Astrocyte of the hippocampus (primary cell): ENCODE measurements around the gene ZNF319.

Experiments
- DNase-seq: peaks from one replicate; pipeline ENCODE4 v3.0.0; 2011; ENCODE audit warnings: low read depth, low spot score

ZNF319 gene

DNA sequence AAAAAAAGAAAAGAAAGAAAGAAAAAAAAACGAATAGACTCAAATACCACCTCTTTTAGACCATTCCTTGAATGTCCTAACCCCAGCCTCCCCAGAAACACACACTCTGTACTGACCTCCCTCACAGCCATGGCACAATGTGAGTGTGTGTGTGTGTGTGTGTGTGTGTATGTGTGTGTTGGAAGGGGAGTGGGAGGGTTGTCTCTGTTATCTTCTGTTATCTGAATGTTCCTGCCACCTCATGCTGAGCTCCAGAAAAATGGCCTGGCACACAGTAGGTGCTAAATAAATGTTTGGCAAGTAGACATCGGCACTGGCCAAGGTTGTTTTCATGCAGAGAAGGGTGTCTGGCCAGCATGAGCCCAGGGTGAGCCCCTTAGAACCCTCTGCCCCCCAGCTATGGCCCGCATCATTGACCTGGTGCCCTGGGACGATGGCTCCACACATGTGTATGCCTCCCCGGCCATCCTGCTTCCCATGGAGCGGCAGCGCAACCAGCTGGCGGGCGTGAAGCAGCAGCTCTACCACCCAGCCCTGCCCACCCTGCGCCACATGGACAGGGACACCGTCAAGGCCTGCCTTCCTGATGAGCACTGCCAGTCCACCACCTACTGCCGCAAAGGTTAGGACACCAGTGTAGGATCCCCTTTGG, 22.9 kb downstream of the ZNF319 start:
- DNase-seq, result no peak

DNA sequence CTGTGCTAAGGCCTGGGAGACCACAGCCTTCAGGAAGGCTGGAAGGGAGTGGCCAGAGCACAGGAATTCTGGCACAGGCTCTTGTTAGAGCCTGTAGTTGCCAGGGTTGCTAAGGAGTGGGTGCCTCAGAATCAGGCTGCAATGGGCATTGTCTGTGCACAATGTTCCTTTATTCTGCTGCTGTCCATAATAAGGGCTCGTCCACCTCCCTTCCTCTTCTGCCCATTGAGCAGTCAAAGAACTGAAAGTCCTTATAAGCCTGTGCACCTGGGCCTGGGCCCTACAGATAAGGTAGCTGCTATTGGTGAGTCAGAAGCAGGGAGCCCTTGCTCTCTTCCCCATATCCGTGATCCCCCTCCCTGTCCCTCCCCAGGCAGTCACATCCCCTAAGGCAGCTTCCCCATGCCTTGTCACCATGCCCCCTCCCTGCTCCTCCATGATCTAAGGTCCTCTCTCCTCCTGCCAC, 24.1 kb downstream of the ZNF319 start:
- DNase-seq, result peak; percentile 76

DNA sequence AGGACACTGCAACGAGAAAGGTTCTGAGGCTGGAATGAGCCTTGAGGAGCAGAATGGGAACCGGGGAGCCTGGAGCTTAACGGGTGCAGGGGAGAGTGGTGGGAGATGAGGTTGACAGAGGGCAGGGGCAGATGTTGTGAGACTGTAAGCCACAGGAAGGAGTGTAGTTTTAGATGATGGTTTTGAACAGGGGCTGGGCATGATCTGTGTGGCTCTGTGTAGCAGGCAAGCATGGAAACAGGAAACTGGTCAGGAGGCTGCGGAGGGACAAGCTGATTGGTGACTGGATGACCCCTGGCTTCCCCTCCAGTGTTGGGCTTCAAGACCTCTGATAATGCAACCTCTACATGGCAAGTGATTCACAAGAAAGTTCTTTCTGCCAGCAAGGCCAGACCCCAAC, 28.2 kb downstream of the ZNF319 start:
- DNase-seq, result no peak

DNA sequence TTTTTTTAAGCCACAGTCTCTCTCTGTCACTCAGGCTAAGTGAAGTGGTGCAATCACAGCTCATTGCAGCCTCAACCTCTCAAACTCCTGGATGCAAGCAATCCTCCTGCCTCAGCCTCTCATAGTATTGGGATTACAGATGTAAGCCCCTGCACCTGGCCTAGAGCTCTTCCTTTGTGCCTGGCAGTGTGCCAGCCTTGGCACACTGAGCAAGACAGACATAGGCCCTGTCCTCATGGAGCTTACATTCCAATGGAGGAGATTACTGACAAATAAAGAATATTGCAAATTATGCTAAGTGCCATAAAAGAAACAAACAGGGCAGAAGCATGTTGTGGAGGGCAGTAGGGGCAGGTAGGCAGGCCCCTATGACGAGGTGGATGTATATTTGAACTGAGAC, 28.6 kb downstream of the ZNF319 start:
- no peak for DNase-seq

DNA sequence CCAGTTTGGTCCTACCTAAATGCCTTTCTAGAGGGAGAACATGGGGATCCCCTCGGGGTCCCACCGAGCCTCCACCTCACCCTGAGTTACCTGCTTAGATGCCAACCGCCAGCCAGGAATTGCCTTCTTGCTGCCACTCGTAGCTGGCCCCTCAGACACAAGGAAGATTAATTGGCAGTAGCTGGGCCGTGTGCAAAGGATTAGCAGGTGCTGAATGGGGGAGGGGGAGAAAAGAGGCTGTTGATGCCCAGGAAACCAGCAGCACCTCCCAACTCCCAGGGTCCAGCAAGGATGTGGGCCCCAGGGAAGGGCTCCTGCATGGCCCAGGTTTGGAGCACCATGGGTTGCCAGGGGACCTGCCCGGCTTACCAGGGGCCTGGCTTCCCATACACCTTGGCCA, 29.5 kb downstream of the ZNF319 start, which contains the start of gene CNGB1:
Gene CNGB1, minus strand, starts transcription at position 159 of the 400 bp plus-strand sequence. CDS start 3,842 bp downstream, outside the sequence.
- no peak for DNase-seq

DNA sequence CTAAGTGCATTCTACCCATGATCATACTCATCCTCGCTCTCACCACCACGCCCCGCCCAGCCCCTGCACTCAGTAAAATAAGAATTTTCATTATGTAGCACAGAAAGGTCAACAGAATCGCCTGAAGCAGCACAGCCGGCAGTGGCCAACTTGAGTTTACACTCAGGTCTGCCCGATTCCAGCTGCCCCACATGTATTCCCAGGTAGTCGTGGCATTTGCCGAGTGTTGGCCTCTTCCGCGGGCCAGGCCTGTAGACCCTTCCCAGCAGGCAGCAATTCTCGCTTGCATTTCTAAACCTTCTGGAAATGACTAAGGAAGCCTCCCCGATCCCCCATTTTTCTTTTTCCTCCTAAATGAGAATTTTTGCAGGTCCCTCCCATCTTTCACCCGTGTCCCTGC, 30.2 kb downstream of the ZNF319 start:
- no peak for DNase-seq

DNA sequence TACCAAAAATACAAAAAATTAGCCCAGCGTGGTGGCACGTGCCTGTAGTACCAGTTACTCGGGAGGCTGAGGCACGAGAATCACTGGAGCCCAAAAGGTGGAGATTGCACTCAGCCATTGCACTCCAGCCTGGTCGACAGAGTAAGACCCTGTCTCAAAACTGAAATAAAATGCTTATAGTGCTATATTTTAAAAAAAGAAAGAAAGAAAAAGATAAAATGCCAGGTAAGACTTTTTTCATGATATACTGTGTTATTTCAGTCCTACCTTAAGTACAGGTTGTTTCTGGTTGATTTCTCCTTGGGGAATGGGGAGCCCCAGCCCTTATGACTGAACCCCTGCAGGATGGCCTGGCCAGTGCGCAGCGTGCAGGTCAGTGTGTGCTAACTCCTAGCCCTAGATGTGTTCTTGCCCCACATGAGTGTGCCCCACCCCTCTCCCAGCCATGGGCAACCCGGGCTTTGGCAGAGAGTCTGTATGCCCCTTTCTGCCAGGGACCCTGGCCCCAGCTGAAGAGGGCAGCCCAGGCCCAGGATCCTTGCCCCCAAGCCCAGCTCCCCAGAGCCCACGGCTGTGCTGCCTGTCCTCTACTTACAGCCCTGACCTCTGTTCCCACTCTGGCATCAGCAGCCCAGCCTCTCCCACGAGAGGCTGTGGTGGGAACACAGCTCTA, 30.9 kb downstream of the ZNF319 start:
- DNase-seq, result no peak

DNA sequence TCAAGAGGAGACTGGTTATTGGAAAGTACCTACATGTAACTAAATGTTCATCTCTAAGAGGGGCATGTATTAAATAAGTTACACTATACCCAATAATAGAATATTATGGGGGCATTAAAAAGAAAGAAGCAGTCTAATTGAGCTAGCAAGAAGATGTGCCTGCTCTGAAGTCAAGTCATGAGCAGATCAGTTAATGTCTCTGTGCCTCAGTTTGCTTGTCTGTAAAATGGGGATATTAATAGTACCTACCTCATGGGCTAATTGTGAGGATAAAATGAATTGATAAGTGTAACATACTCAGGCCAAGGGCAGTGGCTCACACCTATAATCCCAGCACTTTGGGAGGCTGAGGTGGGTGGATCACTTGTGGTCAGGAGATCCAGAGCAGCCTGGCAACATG, 32.6 kb downstream of the ZNF319 start:
- no peak for DNase-seq

DNA sequence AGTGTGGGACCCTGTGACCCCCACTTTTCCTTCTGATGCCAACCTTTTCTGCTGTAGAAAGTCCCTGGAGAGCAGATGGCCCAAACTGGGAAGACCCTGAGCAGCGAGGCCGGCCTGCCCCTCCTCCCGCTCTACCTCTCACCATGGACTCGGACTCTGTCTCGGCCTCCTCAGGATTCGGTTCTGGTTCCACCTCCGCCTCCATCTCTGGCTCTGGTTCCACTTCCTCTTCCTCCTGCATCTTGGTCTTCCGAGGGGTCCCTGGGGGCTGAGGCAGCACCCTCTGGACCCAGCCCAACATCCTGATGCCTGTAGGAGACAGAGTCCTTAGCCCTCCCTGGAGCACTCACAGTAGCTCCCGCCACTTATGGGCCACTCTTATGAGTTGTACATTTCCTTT, 33.5 kb downstream of the ZNF319 start:
- DNase-seq, result no peak

DNA sequence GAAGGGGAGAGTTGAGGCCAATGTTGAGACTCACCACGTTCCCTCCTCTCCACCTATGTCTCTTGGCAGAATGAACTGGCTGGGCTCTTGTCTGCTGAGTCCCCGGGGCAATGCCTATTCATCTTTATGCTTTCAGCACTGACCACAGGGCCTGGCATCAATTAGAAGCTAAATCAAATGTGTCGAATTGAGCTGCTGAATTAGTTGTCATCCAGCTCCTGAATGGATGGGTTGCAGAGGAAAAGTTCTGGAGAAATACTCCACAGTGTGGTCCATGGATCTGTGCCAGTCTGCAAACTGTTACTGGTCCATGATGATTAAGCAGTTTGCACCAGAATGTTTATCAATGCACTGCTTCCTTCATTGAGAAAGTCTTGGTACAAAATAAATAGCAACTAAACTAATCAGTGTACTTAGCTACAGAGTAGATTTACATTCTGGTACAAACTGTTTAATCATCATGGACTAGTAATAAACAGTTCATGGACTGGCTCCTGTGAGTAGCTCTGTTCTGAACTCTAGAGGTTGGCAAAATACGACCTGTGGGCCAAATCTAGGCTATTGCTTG, 34.2 kb downstream of the ZNF319 start:
- peak; percentile 65 for DNase-seq

DNA sequence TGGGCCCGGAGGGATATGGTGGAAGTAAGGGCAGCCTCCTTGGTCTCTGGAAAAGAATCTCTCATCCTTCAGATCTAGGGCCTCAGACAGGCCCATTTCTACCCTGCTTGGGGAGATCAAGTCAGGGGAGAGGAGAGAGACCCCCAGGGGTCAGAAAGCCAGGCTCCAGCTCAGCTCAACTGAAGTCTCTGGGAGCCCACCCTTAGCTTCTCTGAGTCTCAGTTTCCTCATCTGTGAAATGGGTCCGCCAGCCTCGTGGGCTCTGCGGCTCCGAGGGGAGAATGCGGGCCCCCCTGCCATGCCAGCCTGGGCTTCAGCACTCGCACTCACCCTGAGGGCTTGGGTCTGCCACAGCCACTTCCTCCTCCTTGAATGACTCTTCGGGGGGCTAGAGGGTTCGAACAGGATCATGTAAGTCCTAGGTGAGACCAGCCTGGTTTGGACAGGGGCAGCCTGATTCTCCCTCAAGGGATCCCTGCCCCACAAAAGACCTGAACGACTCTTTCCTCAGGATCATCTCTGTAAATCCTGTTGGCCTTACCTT, 36.2 kb downstream of the ZNF319 start:
- no peak for DNase-seq

DNA sequence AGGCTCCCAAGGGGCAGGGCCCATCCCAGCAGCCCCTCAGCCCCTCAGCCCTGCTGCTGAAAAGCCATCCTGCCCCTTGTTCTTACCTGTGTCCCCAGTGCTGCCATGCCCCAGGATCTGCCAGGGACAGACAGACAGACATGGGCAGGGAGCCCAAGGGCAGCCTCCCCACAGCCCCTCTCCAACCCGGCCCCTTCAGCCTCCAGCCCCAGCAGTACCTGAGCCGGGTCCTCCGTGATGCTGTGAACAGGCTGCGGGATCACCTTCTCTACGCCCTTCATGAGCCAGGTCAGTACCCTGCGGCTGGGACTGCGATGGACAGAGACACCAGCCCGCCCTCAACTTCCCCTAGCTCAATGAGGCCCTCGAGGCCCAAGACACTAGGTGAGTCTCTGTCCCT, 37.7 kb downstream of the ZNF319 start:
- DNase-seq, result no peak

DNA sequence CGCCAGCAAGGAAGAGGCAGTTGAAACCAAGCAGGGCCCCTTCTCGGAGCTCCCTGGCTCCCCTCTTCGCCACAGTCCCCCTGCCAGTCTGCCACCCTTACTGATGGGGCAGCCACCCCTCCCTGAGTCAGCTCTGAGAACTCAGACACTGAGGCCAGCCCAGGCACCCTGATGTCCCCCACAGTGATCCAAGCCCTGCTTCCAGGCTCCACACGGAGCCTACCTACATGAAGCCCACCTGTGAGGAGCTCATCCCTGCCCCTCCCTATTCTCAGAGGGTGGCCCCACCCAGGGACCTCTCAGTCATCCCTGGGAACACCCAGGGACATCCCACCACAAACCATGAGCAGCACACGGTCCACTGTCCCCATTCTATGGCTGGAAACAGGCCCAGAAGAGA, 38.4 kb downstream of the ZNF319 start:
- no peak for DNase-seq

DNA sequence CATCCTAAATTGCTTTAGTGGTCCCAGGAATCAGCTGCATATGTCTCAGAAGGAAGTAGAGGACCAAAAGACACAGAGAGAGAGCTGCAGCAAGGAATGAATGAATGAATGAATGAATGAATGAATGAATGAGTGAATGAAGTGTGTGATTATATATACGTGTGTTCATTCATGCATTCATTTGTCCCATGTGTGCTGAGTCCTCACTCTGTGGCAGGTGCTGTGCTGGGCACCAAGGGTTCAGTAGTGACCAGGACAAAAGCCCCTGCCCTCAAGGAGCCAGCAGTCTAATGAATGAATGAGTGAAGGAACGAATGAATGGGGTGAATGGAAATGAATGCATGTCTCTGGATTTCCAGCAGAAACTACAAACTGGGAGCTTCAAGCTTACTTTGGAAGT, 38.9 kb downstream of the ZNF319 start:
- DNase-seq, result no peak

DNA sequence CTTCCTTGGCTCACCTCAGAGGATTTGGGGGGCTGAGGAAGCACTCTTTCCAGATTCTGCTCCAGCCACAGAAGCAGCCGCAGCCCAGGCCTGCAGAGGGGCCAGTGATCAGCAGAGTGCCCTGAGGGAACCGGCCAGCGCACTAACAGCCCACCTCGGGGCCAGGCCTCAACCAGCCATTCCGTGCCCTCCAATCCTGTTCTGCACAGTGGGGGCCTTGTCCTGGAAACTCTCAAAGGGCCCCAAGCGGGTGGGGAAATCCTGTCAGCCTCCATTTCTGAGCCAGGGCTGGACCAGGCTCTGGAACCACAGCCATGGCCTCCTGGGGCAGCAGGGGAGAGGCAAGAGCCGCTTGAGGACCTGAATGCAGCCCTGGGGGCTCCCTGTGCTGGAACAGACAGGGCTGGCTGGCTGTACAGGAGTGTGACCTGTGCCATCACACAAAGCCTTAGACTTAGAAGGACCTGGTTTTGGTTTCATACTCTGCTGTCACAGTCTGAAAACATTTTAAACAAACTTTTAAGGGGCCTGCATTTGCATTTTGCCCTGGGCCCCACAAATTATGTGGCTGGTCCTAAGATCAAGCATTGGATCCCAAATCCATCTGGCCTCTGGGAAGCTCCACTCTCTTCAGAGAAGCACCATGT, 39.5 kb downstream of the ZNF319 start:
- no peak for DNase-seq

DNA sequence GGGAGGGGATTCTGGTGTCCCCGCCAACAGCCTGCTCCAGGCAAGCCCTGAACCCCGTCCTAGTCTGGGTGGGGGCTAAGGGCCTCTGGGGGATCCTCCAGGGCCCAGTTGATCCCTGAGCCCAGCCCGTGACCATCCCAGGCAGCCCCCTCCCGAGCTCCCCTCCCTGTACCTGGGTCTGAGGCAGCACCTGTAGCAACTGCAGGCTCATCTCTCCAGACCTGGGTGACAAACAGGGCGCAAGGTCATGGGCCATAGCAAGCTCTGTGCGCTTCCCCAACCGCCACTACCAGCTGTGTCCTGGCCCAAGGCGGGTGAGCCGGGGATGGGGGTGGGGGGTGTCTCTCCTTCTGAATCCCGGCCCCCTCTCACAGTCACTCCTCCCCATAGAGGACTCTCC, 40.2 kb downstream of the ZNF319 start:
- DNase-seq, result no peak

DNA sequence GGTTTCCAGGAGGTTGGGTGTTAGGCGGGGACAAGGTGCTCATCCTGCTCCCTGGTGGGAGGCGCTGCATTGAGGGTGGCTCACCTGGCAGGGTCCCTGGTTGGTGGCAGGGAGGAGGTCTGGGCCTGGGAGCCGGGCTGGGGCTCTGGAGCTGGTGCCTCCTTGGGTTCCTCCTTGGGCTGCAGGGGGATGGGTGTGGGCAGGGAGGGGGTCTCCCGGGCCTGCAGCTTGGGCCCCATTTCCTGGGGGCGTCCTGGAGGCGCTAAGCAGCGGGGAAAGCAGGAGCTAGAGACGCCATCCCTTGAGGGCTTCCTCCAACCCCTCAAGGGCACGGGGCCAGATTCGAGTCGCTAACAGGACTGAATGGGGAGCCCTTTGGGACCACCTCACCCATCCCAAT, 40.7 kb downstream of the ZNF319 start:
- DNase-seq, result no peak

DNA sequence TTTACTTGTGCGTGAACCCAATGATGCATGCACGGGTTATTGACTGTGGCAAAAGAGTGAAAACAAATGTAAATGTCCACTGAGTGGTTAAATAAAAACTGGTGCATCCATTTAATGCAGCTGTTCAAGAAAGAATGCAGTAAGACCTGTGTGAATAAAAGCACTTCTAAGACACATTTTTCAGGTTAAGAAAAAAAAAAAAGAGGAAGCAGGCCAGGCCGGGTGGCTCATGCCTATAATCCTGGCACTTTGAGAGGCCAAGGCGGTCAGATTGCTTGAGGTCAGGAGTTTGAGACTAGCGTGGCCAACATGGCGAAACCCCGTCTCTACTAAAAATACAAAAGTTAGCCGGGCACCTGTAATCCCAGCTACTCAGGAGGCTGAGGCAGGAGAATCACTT, 41.4 kb downstream of the ZNF319 start:
- no peak for DNase-seq

DNA sequence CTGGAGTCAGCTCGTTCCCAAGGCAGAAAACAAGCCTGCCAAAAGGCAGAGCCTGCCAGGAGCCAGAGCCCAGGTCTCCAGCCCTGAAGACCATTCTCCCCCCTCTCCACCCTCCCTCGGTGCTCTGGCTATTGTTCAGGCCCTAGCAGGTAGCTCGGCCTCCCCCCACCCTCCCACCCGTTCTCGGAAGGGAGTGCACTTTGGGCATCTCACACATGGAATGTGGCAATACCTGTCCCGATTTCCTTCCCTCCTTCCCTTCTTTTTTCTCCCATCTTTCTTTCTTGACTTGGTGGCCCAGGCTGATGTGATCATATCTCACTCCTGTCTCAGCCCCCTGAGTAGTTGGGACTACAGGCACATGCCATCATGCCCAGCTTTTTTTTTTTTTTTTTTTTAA, 41.9 kb downstream of the ZNF319 start:
- no peak for DNase-seq

DNA sequence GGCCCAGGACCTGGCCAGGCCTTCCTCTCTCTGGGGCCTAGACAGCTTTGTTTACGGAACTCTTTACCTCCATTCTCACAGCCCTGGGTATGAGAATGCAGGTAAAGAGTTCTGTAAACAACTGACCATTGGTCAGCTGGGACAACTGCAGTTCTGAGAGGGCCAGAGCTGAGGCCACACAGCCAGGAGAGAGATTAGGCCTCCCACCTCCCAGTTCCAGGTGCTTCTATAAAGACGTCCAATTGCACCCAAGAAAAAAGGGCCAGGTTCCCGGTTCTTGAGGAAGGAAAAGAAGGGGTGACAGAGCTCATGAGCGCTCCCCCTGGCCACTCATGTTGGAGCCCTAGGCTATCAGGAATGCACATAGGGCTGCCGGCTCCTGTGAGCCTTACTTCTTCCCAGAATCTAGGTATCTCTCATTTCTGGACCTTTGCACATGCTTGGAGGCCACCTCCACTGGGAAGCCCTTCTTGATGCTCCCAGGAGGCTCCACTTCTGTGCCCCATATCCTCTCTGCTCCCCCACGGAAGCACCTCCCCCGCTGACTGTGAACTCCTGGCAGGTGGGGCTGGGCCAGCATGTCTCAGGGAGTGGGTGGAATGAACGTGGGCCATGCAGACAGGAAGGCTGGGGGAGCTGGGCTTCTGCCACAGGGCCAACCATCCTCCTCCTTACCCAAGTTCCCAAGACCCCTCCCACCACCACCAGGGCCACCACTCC, 42.6 kb downstream of the ZNF319 start:
- DNase-seq, result no peak

DNA sequence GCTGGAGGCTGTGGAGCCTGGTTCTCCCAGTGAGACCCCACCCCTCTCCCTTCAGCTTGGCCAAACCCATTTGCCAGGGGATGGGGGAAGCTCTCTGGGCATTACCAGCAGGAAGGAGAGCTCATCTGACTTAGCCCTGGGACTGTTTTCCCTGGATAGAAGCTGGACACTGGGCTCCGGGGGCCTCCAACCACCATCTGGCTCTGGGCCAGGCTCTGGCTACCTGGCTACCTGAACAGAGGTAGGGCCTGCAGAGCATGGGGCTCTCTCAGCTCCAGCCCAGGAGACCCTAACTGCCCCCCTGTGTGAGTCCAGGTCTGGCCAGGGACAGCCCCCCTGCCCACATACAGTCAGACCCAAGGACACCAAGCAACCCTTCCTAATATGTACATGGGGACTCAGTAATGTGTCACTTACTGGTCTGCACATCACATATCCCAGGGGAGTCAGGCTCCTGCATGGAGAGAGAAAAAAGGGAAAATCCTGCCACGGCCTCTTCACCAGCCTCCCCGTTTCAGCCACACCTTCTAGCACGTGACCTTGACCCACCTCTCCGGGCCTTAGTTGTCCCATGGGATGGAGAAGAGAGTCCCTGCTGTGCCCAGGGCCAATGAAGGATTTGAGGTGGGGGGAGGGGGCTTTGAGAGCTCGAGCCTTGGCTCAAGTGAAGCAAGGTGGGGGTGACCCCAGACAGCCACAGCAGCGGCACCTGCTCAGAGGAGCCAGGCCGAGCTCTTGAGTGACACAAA, 43.4 kb downstream of the ZNF319 start:
- DNase-seq, result no peak
